ENCODE measurements around the gene SUSD3.

DNA sequence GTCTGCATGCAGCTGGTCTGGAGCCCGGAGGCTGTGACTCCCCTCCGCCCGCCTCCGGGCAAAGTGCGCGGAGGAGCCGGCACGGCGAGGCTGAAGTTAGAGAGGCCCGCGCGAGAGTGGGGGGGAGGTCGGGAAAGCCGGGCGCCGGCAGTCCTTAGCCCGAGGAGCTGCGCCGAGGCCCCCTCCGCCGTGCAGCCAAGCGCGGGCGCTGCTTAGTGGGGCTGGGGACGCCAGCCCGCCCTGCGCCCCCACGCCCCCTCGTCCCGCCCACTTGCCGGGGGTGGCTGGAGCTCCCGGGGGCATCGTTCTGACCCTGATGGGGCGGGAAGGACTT lies 75.1 kb downstream of the SUSD3 start:
- TF ChIP-seq REST (IDR thresholded peaks at IDR 0.05; ENCODE audit: insufficient read depth in 1 of 2, low read depth in 2 of 2, low read length in 1 of 2) (no peak), CTCF (IDR thresholded peaks at IDR 0.05) (no peak), TCF7L2 (IDR thresholded peaks at IDR 0.05; ENCODE audit: low read depth, low read length) (no peak), POLR2AphosphoS5 (IDR thresholded peaks at IDR 0.05; ENCODE audit: low read depth, low read length) (no peak), SIN3A (IDR thresholded peaks at IDR 0.05; ENCODE audit: borderline replicate concordance, insufficient read depth, low read depth, low read length) (no peak)
